NB4 (cell line): Measurements from ENCODE around the gene MCTP1.

Experiments
- CTCF ChIP-seq: IDR thresholded peaks from one replicate; pipeline ENCODE4 v1.5.1; 2012; ENCODE audit warnings: low read depth, low read length
- MYC ChIP-seq: IDR thresholded peaks from 2 replicates; pipeline ENCODE4 v1.6.1; 2011; ENCODE audit warnings: low read depth, low read length
- POLR2A ChIP-seq: IDR thresholded peaks from 2 replicates; pipeline ENCODE4 v1.6.1; 2011; ENCODE audit warnings: mild to moderate bottlenecking; ENCODE audit not compliant: insufficient read length; ENCODE audit errors: extremely low read depth
- TF ChIP-seq, protein P1 (sequence below): IDR thresholded peaks from 2 replicates; pipeline ENCODE4 v1.6.1; 2011; ENCODE audit warnings: low read depth, low read length

GRCh38 chr5:95080441-95080840 lies 204.5 kb downstream of the MCTP1 start:
- TF ChIP-seq CTCF (no peak), POLR2A (no peak), MYC (no peak)
- TF ChIP-seq, protein P1, sequence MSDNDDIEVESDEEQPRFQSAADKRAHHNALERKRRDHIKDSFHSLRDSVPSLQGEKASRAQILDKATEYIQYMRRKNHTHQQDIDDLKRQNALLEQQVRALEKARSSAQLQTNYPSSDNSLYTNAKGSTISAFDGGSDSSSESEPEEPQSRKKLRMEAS = no peak
